HepG2 (cell line): ENCODE data around the gene SLBP. TPM values are rescaled to one million over a fixed set of nuclear protein-coding genes. Genes with fewer than 3 reads are reported as not detected.

Source experiments
- HDAC2 ChIP-seq: sonication (generic); formaldehyde crosslinking; IDR thresholded peaks from 2 replicates; pipeline ENCODE4 v1.4.0; 2020; ENCODE audit warnings: missing genetic modification reagents
- HOXA3 ChIP-seq: sonication (generic); formaldehyde crosslinking; IDR thresholded peaks from 2 replicates; pipeline ENCODE4 v1.5.0; 2020; ENCODE audit warnings: missing genetic modification reagents
- ISX ChIP-seq: sonication (generic); formaldehyde crosslinking; conservative IDR thresholded peaks from 2 replicates; pipeline ENCODE4 v1.5.0; 2020; ENCODE audit warnings: missing genetic modification reagents
- NCOA1 ChIP-seq: sonication (generic); formaldehyde crosslinking; IDR thresholded peaks from 2 replicates; pipeline ENCODE4 v1.9.0; 2021; ENCODE audit warnings: missing genetic modification reagents
- PAWR ChIP-seq: sonication (generic); formaldehyde crosslinking; IDR thresholded peaks from 2 replicates; pipeline ENCODE4 v1.4.0; 2020; ENCODE audit warnings: missing genetic modification reagents, mild to moderate bottlenecking, borderline replicate concordance
- PHF20 ChIP-seq: sonication (generic); formaldehyde crosslinking; IDR thresholded peaks from 2 replicates; pipeline ENCODE4 v1.5.0; 2020; ENCODE audit warnings: mild to moderate bottlenecking, missing genetic modification reagents
- PPARG ChIP-seq: conservative IDR thresholded peaks from 2 replicates; pipeline ENCODE4 v1.6.1; 2016; ENCODE audit warnings: missing biosample characterization, missing genetic modification reagents
- SP5 ChIP-seq: IDR thresholded peaks from 2 replicates; pipeline ENCODE4 v1.6.1; 2016; ENCODE audit warnings: low read depth, borderline replicate concordance
- STAT5B ChIP-seq: sonication (generic); formaldehyde crosslinking; IDR thresholded peaks from 2 replicates; pipeline ENCODE4 v1.4.0; 2020; ENCODE audit warnings: missing genetic modification reagents
- TCF7L2 ChIP-seq: IDR thresholded peaks from 2 replicates; pipeline ENCODE4 v1.6.1; 2011; ENCODE audit warnings: mild to moderate bottlenecking, low read depth, low read length, moderate library complexity
- WIZ ChIP-seq: sonication (generic); formaldehyde crosslinking; IDR thresholded peaks from 2 replicates; pipeline ENCODE4 v1.5.1; 2020; ENCODE audit warnings: mild to moderate bottlenecking, missing genetic modification reagents
- ZNF280D ChIP-seq: sonication (generic); formaldehyde crosslinking; IDR thresholded peaks from 2 replicates; pipeline ENCODE4 v1.5.1; 2020; ENCODE audit warnings: mild to moderate bottlenecking, missing genetic modification reagents
- ZNF441 ChIP-seq: sonication (generic); formaldehyde crosslinking; IDR thresholded peaks from 2 replicates; pipeline ENCODE4 v1.7.0; 2021; ENCODE audit warnings: missing genetic modification reagents, borderline replicate concordance
- ZNF580 ChIP-seq: IDR thresholded peaks from 2 replicates; pipeline ENCODE4 v1.6.1; 2016; ENCODE audit warnings: low read depth, borderline replicate concordance
- ZNF616 ChIP-seq: sonication (generic); formaldehyde crosslinking; IDR thresholded peaks from 2 replicates; pipeline ENCODE4 v1.5.0; 2020; ENCODE audit warnings: low read depth, mild to moderate bottlenecking, missing genetic modification reagents
- ZNF761 ChIP-seq: sonication (generic); formaldehyde crosslinking; conservative IDR thresholded peaks from 2 replicates; pipeline ENCODE4 v1.4.0; 2020; ENCODE audit warnings: mild to moderate bottlenecking, missing genetic modification reagents
- polyA plus RNA-seq, 8 experiments: library from polyadenylated mRNA; depleted of rRNA in 3 of 8; stranded (reverse) in 7 of 8; unstranded in 1 of 8; fragments of >200 nt; fragmentation: Illumina TruSeq in 4 of 8; extraction: Trizol in 4 of 8; gene quantifications; 2 replicates each; pipeline versions ENCODE4 v1.2.1 to v1.2.3, GENCODE V29; 2011 to 2016; ENCODE audit warnings: low read depth in 4 of 8, missing spikeins in 1 of 8, mixed read lengths in 1 of 8; ENCODE audit not compliant: insufficient read depth in 1 of 8
- total RNA-seq, 5 experiments: library from RNA; depleted of rRNA; stranded (reverse); fragments of >200 nt; fragmentation: Illumina TruSeq; extraction: Trizol; gene quantifications; 2 replicates each; pipeline ENCODE4 v1.2.3, GENCODE V29; 2016; ENCODE audit warnings: low read depth in 1 of 5
- TF ChIP-seq, protein P1 (sequence below): IDR thresholded peaks from 2 replicates; pipeline ENCODE4 v1.6.1; 2016; ENCODE audit warnings: missing genetic modification reagents, missing compliant biosample characterization
- TF ChIP-seq, protein P2 (sequence below): sonication (generic); formaldehyde crosslinking; IDR thresholded peaks from 2 replicates; pipeline ENCODE4 v1.4.0; 2020; ENCODE audit warnings: missing genetic modification reagents, borderline replicate concordance
- TF ChIP-seq, protein P3 (sequence below): IDR thresholded peaks from 2 replicates; pipeline ENCODE4 v1.6.1; 2012; ENCODE audit warnings: inconsistent platforms
- TF ChIP-seq, protein P4 (sequence below): sonication (generic); formaldehyde crosslinking; IDR thresholded peaks from 2 replicates; pipeline ENCODE4 v1.5.0; 2020; ENCODE audit warnings: missing genetic modification reagents, mild to moderate bottlenecking, borderline replicate concordance
- TF ChIP-seq, protein P5 (sequence below), 2 experiments: sonication (generic) in 1 of 2; formaldehyde crosslinking in 1 of 2; IDR thresholded peaks; 2 replicates each; pipeline versions ENCODE4 v1.4.0 to v1.6.1; 2018 to 2020; ENCODE audit warnings: missing genetic modification reagents in 2 of 2, borderline replicate concordance in 1 of 2, low read depth in 1 of 2, mild to moderate bottlenecking in 1 of 2, missing biosample characterization in 1 of 2
- TF ChIP-seq, protein P6 (sequence below): sonication (generic); formaldehyde crosslinking; IDR thresholded peaks from 2 replicates; pipeline ENCODE4 v1.4.0; 2020; ENCODE audit warnings: missing genetic modification reagents, mild to moderate bottlenecking, borderline replicate concordance

Gene SLBP
- total and polyA plus RNA-seq, 2 of the 13 experiments (the other 11 are each of a cell fraction or from before 2014, with no cell fraction given), result 43.9 to 104 TPM

DNA sequence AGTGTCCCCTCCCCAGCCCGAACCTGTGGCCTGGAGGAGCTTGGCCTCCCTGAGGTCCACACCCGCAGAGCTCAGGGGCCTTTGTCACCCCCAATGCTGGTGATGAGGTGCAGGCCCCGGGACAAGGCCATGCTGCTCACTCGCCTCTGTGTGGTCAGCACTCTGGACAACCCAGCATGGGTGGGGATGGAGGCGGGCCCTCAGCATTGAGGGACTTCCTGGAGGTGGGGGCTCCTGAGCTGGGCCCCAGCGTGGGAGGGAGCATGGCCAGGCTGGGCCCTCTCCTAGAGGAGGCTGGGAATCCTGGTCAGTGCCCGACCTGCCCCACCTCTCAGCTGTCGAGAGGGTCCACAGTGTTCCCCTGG lies 39.8 kb upstream of the SLBP start (continued):
- TF ChIP-seq, protein P1, sequence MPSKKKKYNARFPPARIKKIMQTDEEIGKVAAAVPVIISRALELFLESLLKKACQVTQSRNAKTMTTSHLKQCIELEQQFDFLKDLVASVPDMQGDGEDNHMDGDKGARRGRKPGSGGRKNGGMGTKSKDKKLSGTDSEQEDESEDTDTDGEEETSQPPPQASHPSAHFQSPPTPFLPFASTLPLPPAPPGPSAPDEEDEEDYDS (CRISPR knock-in tag), result 0 out of 2 replicates have a peak, but pooled peaks have one; percentile 19
- TF ChIP-seq WIZ (CRISPR knock-in tag) (no peak), PHF20 (CRISPR knock-in tag) (no peak), ZNF580 (CRISPR knock-in tag) (0 out of 2 replicates have a peak, but pooled peaks have one; percentile 19), SP5 (CRISPR knock-in tag) (peak; percentile 80), ZNF441 (CRISPR knock-in tag) (peak; percentile 72; the same call in 1 of the 2 replicates), TCF7L2 (no peak), ZNF616 (CRISPR knock-in tag) (no peak), ZNF761 (0 out of 2 replicates have a peak, but pooled peaks have one; percentile 31), ZNF280D (CRISPR knock-in tag) (no peak), STAT5B (CRISPR knock-in tag) (peak; percentile 38; the same call in 1 of the 2 replicates), PAWR (CRISPR knock-in tag) (no peak), HDAC2 (peak; percentile 67), NCOA1 (no peak), ISX (no peak), HOXA3 (CRISPR knock-in tag) (peak; percentile 27; the same call in 1 of the 2 replicates), PPARG (CRISPR knock-in tag) (no peak)
- TF ChIP-seq, protein P2, sequence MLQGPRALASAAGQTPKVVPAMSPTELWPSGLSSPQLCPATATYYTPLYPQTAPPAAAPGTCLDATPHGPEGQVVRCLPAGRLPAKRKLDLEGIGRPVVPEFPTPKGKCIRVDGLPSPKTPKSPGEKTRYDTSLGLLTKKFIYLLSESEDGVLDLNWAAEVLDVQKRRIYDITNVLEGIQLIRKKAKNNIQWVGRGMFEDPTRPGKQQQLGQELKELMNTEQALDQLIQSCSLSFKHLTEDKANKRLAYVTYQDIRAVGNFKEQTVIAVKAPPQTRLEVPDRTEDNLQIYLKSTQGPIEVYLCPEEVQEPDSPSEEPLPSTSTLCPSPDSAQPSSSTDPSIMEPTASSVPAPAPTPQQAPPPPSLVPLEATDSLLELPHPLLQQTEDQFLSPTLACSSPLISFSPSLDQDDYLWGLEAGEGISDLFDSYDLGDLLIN (CRISPR knock-in tag), result no peak
- TF ChIP-seq, protein P3, sequence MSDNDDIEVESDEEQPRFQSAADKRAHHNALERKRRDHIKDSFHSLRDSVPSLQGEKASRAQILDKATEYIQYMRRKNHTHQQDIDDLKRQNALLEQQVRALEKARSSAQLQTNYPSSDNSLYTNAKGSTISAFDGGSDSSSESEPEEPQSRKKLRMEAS, result no peak
- TF ChIP-seq, protein P4, sequence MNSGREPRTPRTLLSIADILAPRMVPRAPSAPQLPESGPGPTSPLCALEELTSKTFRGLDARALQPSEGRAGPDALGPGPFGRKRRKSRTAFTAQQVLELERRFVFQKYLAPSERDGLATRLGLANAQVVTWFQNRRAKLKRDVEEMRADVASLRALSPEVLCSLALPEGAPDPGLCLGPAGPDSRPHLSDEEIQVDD (CRISPR knock-in tag), result no peak
- TF ChIP-seq, protein P5, sequence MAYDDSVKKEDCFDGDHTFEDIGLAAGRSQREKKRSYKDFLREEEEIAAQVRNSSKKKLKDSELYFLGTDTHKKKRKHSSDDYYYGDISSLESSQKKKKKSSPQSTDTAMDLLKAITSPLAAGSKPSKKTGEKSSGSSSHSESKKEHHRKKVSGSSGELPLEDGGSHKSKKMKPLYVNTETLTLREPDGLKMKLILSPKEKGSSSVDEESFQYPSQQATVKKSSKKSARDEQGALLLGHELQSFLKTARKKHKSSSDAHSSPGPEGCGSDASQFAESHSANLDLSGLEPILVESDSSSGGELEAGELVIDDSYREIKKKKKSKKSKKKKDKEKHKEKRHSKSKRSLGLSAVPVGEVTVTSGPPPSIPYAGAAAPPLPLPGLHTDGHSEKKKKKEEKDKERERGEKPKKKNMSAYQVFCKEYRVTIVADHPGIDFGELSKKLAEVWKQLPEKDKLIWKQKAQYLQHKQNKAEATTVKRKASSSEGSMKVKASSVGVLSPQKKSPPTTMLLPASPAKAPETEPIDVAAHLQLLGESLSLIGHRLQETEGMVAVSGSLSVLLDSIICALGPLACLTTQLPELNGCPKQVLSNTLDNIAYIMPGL (CRISPR knock-in tag; IDR thresholded peaks at IDR 0.05; ENCODE audit: borderline replicate concordance in 1 of 2, low read depth in 1 of 2), result peak; percentile 6 to 40; a peak in 1 of 4 replicates
- TF ChIP-seq, protein P6, sequence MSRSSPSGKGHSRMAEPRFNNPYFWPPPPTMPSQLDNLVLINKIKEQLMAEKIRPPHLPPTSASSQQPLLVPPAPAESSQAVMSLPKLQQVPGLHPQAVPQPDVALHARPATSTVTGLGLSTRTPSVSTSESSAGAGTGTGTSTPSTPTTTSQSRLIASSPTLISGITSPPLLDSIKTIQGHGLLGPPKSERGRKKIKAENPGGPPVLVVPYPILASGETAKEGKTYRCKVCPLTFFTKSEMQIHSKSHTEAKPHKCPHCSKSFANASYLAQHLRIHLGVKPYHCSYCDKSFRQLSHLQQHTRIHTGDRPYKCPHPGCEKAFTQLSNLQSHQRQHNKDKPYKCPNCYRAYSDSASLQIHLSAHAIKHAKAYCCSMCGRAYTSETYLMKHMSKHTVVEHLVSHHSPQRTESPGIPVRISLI, result 0 out of 2 replicates have a peak, but pooled peaks have one; percentile 9
